Measurements from ENCODE around the gene ACADVL. TPM values are rescaled to one million over a fixed set of nuclear protein-coding genes. Genes with fewer than 3 reads are reported as not detected.
A peak's percentile ranks its signal among the peaks of the same experiment; 100 is the strongest.

Gene ACADVL
- total RNA-seq, 1 donor from 2014 or later: 354 TPM

DNA sequence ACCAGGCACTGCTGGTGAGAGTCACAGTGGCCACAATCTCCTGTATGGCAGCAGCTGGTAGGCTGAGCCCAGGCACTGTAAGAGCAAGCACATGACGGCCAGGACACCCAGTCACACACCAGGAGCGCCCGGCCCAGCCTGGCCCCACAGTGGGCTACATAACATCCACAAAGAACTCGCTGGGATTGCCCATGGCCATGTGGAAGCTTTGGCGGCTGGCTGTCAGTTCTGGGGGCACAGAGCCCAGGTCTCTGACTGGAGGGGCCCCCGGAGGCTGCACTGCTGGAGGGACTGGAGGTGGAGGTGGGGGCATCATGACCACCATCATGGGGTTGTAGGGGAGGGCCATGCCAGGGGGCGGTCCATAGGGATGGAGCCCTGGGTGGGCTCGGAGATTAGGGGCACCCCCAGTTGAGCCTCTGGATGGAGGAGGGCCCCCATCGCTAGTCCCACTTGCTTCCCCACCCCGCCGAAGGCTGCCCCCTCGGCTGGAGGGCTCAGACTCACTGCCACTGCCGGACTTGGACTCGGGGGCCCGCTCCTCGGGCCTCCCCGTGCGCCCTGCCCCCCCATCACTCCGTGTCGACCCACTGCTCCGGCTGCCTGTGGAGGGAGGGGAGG lies 6.1 kb downstream of the ACADVL start:
- peaks cover 23% of the 10 kb centered on the region for H3K4me1 Mint-ChIP-seq (ENCODE audit: unreplicated experiment)
- no peak for DNase-seq (ENCODE audit: extremely low spot score, unreplicated experiment)
- H3K36me3 Mint-ChIP-seq (ENCODE audit: unreplicated experiment): peaks cover 40% of the 10 kb centered on the region
- H3K27me3 Mint-ChIP-seq (ENCODE audit: unreplicated experiment): no peaks in the 10 kb centered on the region
- H3K4me3 Mint-ChIP-seq (ENCODE audit: unreplicated experiment): no peak overlapping the region
- H3K9me3 Mint-ChIP-seq (ENCODE audit: unreplicated experiment): no peaks in the 10 kb centered on the region
- H3K27ac Mint-ChIP-seq (ENCODE audit: unreplicated experiment): no peak overlapping the region
- TF ChIP-seq, protein P1, sequence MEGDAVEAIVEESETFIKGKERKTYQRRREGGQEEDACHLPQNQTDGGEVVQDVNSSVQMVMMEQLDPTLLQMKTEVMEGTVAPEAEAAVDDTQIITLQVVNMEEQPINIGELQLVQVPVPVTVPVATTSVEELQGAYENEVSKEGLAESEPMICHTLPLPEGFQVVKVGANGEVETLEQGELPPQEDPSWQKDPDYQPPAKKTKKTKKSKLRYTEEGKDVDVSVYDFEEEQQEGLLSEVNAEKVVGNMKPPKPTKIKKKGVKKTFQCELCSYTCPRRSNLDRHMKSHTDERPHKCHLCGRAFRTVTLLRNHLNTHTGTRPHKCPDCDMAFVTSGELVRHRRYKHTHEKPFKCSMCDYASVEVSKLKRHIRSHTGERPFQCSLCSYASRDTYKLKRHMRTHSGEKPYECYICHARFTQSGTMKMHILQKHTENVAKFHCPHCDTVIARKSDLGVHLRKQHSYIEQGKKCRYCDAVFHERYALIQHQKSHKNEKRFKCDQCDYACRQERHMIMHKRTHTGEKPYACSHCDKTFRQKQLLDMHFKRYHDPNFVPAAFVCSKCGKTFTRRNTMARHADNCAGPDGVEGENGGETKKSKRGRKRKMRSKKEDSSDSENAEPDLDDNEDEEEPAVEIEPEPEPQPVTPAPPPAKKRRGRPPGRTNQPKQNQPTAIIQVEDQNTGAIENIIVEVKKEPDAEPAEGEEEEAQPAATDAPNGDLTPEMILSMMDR (IDR thresholded peaks at IDR 0.05): no peak

DNA sequence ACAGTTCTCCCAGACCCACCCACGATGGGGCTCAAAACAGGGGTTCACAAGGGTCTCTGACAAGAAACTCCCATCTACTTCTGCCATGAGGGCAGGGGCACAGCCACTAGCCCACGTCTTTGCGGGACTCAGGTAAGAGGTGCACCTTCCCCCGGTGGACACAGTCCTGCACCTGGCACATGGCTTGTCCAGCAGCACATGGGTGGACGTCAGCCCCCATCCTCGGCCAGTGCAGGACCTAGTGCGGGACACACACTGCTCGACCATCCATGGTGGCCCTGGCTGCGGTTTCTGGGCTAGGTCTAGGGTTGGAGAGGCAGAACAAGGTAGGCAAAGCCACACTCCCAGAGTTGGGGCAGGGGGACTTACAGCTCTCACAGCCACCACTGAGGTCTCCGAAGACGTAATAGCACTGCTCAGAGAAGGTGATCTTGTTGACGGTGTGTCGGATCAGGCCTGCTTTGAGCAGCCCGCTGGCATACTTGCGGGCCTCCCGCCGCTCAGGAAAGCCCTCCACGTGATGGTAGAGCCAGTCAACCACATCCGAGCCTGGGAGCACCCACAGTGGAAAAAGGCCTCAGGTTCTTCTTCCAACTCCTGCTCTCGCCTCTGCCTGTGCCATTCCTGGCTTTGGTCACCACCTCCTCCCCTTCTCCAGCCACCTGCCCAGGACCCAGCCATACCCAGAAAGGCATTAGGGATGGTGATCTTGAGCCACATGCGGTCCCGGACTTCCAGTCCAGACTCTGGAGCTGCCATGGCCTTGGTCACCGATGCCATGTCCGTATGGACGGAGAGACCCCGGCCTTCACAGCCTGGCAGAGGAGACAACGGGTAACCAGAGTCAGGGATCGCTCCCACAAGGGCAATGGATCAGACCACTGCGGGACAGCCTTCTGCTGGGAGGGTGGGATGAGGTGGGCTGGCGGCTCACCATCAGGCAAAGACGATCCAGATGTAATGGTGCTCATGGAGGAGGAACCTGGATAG lies 7.3 kb downstream of the ACADVL start:
- no peak overlapping the region for H3K27ac Mint-ChIP-seq (ENCODE audit: unreplicated experiment)
- H3K4me1 Mint-ChIP-seq (ENCODE audit: unreplicated experiment): peaks cover 22% of the 10 kb centered on the region

DNA sequence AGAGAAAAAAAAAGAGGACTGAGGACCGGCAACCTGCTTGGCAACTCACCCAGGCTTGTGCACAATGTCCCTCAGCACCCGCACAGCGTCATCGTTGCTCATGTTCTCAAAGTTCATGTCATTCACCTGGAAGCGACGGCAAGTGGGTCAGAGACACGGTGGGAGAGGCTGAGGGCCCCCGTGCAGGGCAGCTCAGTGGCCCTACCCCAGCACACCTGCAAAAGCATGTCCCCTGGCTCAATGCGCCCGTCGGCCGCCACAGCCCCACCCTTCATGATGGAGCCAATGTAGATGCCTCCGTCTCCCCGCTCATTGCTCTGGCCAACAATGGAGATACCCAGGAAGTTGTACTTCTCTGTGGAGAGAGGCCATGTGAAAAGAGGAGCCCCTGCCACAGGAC lies 9.2 kb downstream of the ACADVL start:
- peaks cover 32% of the 10 kb centered on the region for H3K4me1 Mint-ChIP-seq (ENCODE audit: unreplicated experiment)
- no peak overlapping the region for H3K4me3 Mint-ChIP-seq (ENCODE audit: unreplicated experiment)
- H3K27me3 Mint-ChIP-seq (ENCODE audit: unreplicated experiment): no peaks in the 10 kb centered on the region
- TF ChIP-seq, protein P1 (IDR thresholded peaks at IDR 0.05): no peak
- DNase-seq (ENCODE audit: extremely low spot score, unreplicated experiment): no peak
- H3K36me3 Mint-ChIP-seq (ENCODE audit: unreplicated experiment): peaks cover 35% of the 10 kb centered on the region
- H3K27ac Mint-ChIP-seq (ENCODE audit: unreplicated experiment): no peak overlapping the region
- no peaks in the 10 kb centered on the region for H3K9me3 Mint-ChIP-seq (ENCODE audit: unreplicated experiment)

More for the DNA sequence above, 7.3 kb downstream of the ACADVL start:
- Mint-ChIP-seq H3K9me3 (ENCODE audit: unreplicated experiment) (no peaks in the 10 kb centered on the region), H3K4me3 (ENCODE audit: unreplicated experiment) (no peak overlapping the region), H3K36me3 (ENCODE audit: unreplicated experiment) (peaks cover 41% of the 10 kb centered on the region), H3K27me3 (ENCODE audit: unreplicated experiment) (no peaks in the 10 kb centered on the region)
- TF ChIP-seq, protein P1 (IDR thresholded peaks at IDR 0.05): no peak
- no peak for DNase-seq (ENCODE audit: extremely low spot score, unreplicated experiment)

DNA sequence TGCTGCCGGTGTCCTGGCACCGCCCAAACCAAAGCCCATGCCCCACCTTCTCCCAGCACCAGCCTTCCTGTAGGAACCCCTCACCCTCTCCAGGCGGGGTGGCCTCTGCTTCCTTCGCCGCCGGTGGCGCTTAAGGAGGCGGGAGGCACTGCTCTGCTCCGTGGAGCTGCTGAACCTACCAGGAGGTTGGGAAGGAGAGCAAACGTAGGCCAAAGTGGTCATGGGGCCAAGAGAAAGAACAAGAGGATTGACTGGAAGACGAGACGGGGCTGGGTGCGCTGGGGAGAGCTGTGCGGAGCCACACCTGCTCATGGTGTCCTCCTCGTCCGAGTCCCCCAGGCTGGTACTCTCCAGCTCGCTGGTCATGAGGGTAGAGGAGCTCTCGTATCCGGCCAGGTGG lies 9.8 kb downstream of the ACADVL start:
- Mint-ChIP-seq H3K27me3 (ENCODE audit: unreplicated experiment) (no peaks in the 10 kb centered on the region), H3K36me3 (ENCODE audit: unreplicated experiment) (peaks cover 33% of the 10 kb centered on the region), H3K4me1 (ENCODE audit: unreplicated experiment) (peaks cover 31% of the 10 kb centered on the region), H3K27ac (ENCODE audit: unreplicated experiment) (no peak overlapping the region), H3K4me3 (ENCODE audit: unreplicated experiment) (no peak overlapping the region), H3K9me3 (ENCODE audit: unreplicated experiment) (no peaks in the 10 kb centered on the region)
- no peak for DNase-seq (ENCODE audit: extremely low spot score, unreplicated experiment)
- TF ChIP-seq, protein P1 (IDR thresholded peaks at IDR 0.05): no peak

DNA sequence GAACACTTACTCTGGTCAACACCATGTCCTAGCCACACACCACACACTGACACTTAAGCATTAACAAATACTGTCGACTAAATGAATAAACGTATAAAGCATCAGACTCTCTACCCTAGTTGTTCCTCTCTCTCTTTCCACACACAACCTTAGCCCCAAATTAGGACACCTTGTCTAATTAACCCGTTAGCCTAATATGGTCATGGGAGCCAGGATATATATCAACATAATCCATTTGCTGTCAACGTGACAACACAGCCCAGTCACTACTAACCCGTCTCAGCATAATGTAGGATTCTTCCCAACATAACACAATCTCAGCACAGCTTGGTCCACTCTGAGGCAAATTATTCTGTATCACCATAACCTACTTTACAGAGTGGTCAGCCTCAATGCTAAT lies 12.4 kb downstream of the ACADVL start:
- DNase-seq (ENCODE audit: extremely low spot score, unreplicated experiment): no peak
- TF ChIP-seq, protein P1 (IDR thresholded peaks at IDR 0.05): no peak
- H3K4me3 Mint-ChIP-seq (ENCODE audit: unreplicated experiment): peak overlapping the region; percentile 95
- H3K27ac Mint-ChIP-seq (ENCODE audit: unreplicated experiment): no peak overlapping the region
- peaks cover 41% of the 10 kb centered on the region for H3K36me3 Mint-ChIP-seq (ENCODE audit: unreplicated experiment)
- H3K9me3 Mint-ChIP-seq (ENCODE audit: unreplicated experiment): no peaks in the 10 kb centered on the region
- no peaks in the 10 kb centered on the region for H3K27me3 Mint-ChIP-seq (ENCODE audit: unreplicated experiment)
- peaks cover 45% of the 10 kb centered on the region for H3K4me1 Mint-ChIP-seq (ENCODE audit: unreplicated experiment)

All from osteocyte (in vitro differentiated cells).